SK-MEL-5 (cell line): ENCODE measurements around the gene SUSD3. TPM values are rescaled to one million over a fixed set of nuclear protein-coding genes. Genes with fewer than 3 reads are reported as not detected.

Experiments used
- DNase-seq: peaks from one replicate; pipeline ENCODE4 v3.0.0-alpha.2; 2016; ENCODE audit warnings: low read depth, low spot score
- in situ Hi-C: cut with HindIII; loops from 2 replicates; pipeline ENCODE4 v1.10.0; 2016; ENCODE audit warnings: low sequenced_read_pairs, high pct_unique_total_duplicates, low pct_unique_long_range_greater_than_20kb
- total RNA-seq: library from RNA; depleted of rRNA; stranded (reverse); fragments of >200 nt; shearing (Covaris generic); gene quantifications from 2 replicates; pipeline ENCODE4 v1.2.3, GENCODE V29; 2014

The SUSD3 gene
- total RNA-seq, 1 experiment from 2014 or later, result 0.90 TPM

DNA sequence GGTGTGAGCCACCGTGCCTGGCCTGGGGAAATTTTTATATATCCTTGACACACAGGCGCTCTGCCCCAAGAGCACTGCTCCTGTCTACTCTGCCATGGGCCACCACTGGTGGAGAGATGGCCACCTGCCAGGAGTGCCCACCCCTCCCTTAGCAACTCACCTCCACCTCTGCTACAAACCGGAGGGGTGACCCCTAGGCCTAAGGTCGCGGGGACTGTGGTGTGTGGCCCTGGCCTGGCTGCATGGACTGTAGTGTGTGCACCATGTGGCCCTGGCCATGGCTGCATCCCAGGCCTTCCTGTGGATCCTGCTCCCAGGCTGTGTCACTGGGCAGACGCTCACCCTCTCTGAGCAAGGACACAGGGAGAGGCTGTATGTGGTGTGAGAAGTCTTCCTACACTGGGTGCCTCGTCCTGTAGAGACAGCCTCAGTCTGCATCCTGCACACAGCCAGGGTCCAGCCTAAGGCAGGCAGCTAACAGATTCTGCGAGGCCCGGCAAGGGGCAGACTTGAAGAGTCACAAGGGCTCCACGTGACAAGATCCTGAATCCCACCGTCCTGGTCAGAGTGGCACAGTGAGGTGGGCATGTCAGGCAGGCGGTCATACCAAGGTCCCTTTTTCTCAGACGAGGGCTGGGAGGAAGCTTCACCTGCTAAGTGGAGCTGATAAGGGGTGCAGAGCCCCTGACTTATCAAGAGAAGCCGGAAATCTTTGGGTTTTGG, 65.2 kb downstream of the SUSD3 start:
- DNase-seq, result no peak

DNA sequence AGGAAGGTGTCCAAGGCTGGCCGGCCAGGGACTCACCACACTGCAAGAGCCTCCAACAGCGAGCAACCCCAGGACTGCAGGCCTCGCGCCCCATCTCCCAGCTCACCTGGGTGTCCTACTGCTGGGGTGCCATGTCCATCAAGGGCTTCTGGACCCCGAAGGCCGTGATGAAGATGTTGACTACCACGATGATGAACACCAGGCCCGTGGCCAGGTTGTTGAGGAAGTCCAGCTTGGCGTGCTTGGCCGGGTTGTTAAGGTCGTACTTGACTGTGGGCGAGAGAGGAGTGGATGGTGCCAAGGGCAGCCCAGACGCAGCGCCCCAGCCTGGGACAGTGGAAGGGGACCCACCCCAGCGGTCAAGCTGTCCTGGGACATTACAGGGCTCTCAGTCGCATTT, 66.3 kb downstream of the SUSD3 start:
- no peak for DNase-seq
- in situ Hi-C loops, result no loop called here

More for the DNA sequence above, 65.2 kb downstream of the SUSD3 start:
- in situ Hi-C loops, result no loop called here

DNA sequence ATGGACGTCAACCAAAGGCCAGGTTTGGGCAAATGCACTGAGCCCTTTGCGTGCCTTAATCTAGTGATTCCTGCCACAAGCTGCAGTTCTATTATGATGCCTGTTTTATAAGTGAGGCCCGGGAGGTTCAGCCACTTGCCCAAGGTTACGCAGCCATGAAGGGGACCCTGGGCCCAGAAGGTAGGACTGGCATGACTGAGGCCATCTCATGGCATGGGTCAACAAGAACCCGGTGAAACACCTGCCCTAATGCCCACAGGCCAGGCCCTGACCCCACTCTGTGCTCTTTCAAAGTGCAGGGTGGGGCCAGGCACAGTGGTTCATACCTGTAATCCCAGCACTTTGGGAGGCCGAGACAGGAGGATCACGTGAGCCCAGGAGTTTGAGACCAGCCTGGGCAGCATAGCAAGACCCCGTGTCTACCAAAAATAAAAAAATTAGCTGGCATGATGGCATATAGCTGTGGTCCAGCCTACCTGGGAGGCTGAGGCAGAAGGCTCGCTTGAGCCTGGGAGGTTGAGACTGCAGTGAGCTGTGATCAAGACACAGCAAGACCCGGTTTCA, 66.9 kb downstream of the SUSD3 start:
- in situ Hi-C loops, result no loop called here
- no peak for DNase-seq

DNA sequence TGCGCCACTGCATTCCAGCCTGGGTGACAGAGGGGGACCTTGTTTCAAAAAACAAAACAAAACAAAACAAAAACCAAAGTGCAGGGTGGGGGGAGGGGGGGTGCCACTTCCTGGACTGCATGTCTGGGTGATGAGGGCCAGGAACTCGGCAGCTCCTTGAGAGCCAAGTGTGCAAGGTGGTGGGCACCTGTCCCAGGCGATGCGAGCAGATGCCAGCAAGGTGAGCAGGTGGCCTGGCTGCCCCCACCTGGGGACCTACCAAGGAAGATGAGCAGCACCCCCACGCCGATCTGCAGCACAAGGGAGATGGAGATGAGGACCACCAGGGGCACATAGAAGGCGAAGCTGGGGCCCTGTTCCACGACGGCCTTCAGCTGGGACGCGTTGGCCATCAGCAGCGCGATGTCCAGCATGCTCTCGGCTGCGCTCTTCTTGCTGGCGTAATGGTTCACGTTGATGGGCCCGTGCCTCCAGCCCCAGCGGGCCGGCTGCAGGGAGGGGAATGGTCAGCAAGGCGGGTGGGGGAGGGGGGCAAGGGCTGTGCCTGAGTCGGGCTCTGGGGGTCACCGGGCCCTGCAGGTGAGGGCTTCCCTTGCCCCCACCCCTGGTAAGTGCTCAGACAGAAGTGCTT, 67.8 kb downstream of the SUSD3 start:
- in situ Hi-C loops, result no loop called here
- no peak for DNase-seq

DNA sequence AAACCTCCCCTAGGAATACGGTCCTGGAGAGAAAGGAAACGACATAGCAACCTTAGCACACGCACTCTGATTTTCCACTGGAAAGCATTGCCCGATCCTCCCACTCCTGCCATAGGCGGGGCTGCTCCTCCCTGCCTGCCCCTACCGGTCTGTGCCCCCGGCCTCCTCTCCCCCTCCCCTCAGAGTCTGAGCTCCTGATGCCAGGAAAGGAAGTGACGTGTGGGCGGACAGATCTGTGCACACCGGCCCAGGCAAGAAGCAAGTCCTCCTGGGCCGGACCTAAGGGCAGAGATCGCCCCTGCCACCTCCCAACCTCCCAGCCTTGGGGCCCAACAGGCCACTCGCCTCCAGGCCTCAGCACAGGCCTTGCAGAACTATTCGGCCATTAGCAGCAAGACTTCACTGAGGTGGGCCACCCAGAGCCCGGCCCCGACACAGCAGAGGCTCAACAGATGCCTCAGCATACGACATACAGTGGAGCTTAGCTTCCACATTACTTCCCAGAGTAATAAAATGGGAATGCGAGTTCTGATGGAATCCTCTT, 68.4 kb downstream of the SUSD3 start:
- no peak for DNase-seq
- in situ Hi-C loops, result no loop called here

GRCh38 chr9:93127395-93127911, 69.0 kb downstream of the SUSD3 start:
- in situ Hi-C loops, result no loop called here
- no peak for DNase-seq

DNA sequence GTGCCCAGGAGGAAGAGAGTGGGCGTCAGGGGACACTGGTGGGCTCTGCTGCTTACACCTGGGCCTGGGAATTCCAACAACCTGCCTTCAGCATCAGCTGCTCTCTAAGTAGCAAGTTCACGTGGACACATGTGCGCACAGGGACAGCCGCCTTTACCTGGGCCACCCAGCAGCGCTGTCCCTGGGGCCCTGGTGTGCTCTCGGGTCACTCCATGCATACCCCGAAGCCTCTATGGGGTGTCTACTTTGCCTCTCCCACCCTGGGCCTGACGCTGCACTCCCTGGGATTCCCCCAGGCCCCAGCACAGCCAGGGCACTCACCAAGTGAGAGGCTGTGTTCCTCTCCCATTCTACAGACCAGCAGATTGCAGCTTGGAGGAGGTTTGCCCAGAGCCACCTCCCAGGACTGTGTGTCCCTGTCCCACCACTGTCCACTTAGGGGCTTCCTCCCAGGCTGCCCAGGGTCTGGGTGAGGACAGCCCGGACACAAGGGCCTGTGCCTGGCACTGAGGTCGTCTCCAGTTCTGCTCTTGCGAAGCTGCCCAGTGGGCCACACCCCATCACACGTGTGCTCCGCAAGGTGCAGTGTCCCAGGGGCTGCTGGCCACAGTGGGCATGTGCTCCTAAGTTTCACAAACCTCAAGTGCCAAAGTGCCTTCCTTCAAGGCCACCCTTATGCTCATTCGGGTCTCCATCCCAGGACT, 69.7 kb downstream of the SUSD3 start:
- in situ Hi-C loops, result no loop called here
- DNase-seq, result no peak

DNA sequence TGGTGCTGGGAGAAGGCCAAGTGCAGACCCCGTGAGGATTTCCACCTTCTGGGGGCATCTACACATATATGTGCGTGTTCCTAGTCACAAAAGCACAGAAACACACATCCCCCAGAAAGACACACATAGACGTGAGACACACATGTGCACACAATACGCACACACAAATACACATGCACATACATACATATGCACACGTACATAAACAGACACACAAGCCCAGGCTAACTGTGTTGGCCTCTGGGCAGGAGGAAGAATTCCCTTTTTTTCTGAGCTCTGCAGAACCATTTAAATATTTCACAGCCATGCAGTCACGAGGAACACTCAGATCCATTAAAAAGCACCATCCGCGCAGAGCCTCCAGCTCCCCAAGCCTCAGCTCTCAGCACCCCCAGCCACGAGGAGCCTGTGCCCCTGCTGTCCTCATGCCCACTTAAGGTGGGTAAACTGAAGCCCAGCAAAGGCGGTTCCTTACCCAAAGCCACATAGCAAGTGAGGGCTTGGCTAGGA, 70.3 kb downstream of the SUSD3 start:
- no peak for DNase-seq
- in situ Hi-C loops, result no loop called here

DNA sequence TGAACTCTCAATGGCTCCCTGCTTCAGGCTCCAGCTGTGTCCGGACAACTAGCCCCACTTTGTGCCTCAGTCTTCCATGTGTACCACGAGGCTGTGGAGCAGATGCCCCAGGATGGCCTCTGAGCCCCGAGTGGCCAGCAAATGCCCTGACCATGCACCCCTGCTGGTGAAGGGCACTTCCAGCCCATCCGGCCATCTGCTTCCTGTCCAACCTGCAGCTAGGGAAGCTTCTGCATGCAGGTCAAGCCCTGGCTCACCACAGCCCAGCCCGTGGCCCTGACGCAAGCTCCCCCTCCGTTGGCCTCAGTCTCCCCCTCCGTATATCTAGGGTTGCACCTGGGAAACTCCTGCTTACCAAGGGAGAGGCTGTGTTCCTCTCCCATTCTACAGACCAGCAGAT, 70.8 kb downstream of the SUSD3 start:
- in situ Hi-C loops, result no loop called here
- no peak for DNase-seq

DNA sequence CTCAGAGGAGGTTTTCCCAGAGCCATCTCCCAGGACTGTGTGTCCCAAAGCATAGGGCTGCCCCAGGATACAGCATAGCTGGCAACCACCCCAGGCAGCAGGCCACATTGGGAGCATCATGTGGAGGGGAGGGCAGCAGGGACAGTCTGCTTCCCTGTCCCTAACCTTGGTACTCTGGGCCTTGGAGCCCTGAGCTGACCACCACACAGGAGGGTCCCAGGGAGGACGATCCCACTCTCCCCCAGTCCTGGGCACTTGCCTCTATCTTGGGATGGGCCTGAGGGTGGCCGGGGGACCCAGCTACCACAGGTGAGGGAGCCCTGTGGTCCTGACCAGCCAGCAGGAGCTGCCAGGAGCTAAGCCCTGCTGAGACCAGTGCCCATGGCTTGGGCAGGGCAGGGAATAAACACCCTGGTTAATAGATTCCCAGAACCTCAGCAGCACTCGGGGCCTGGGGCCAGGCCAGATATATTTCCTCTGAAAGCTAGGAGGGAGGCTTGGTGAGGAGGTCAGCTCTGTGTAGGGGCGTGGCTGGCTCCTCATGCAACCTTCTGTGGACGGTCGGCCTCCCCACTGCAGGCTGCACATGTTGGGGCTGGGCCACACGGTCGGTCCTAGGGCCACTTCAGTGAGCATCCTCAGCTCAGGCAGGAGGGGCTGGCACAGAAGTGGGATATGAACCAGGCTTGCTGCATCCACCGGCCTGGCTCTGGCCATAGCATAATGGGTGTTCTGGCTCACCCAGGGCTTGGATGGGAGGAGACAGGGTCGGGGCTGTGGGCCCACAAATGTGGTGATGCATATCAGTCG, 71.4 kb downstream of the SUSD3 start:
- no peak for DNase-seq
- in situ Hi-C loops, result no loop called here

DNA sequence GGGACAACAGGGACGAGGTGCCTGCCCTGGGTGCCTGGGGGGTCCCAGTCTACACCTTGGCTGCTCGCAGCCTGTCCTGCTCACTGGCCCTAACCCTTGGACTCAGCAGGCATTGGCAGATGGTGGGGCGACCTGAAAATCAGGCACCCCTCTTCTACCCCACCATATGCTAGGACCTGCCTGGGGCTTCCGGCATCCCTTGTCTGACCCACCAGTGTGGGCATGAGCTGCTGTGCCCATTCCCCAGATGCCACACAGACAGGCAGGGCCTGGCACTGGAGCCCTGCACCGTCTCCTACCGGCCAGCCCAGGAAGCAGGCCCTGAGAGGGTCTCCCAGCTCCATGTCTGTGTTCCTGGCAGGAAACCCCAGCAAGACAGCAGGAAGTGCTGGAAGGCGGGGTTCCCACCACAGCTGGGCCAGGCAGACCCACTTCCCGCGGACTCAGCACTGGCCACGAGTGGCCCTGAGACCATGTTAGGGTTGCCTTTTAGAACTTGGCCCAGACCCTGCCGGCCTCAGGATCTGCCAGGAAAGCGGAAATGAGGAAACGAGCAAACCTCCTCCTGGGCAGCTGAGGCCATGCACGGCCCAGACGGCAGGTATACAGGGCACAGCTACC, 72.5 kb downstream of the SUSD3 start:
- in situ Hi-C loops, result no loop called here
- DNase-seq, result no peak

- in situ Hi-C loops, result no loop called here
- DNase-seq, result no peak
Observed at GRCh38 chr9:93131599-93132286, 73.2 kb downstream of the SUSD3 start.

DNA sequence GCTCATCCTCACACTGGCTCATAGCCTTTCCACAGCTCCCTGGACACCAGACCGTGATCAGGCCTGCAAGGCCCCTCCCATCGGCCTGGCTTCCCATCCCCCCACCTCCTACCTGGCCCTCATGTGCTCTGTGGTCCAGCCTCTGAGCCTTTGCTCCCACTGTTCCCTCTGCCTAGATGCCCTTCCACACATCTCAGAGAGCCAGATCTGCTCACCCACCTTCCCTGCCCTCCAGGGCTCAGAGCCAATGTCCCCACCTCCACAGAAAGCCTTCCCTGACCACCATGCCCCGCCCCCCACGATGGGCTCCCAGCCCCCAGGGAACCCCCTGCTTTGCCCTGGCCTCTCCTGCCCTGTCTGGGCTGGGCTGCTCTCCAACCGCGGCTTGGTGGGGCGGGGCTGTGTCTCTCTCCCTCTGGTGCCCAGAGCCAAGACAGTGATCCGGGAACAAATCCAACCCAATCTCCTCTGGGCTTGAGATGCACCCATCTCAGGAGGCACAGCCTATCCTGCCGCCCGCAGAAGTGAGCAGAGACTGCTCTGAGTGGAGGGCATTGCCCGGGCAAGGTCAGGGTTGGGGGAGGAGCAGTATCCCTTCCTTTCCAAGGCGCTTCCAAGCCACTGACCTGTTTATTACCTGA, 73.9 kb downstream of the SUSD3 start:
- DNase-seq, result peak; percentile 41

DNA sequence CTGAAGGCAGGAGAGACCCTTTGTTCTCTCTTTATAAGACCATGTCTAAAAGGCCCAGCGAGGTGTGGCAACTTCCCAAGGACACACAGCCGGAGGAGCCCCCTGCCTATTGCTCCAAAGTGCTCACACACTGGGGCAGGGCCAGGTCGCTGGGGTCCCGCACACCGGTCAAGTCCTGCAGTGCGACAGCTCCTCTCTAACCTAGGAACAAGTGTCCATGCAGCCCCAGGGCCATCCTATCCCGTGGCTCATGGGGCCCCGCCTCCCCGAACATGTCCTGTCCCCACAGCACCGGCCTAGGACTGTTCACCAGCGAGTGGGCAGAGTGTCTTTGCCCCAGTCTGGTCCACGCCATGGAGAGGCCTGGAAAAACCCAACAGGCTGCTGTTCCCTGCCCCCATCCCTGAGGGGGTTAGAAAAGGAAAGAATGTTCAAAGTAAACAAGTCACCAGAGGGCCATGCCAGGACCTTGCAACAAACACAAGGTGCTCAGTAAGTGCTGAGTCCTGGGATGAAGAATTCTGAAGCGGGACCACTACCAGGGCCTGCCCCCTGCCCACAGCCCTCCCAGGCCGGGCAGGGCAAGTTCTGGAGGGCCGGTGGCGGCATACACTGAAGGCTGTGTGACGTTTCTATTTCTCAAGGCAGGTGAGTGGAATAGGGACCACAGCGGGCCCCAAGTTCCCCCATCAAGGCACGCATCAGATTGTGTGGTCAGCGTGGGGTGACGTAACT, 74.6 kb downstream of the SUSD3 start:
- no peak for DNase-seq
- in situ Hi-C loops, result no loop called here

More for the DNA sequence above, 73.9 kb downstream of the SUSD3 start:
- in situ Hi-C loops, result no loop called here

DNA sequence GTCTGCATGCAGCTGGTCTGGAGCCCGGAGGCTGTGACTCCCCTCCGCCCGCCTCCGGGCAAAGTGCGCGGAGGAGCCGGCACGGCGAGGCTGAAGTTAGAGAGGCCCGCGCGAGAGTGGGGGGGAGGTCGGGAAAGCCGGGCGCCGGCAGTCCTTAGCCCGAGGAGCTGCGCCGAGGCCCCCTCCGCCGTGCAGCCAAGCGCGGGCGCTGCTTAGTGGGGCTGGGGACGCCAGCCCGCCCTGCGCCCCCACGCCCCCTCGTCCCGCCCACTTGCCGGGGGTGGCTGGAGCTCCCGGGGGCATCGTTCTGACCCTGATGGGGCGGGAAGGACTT, 75.1 kb downstream of the SUSD3 start:
- DNase-seq, result no peak
- in situ Hi-C loops, result no loop called here
